Measurements from ENCODE around the gene LEO1. TPM values are rescaled to one million over a fixed set of nuclear protein-coding genes. Genes with fewer than 3 reads are reported as not detected.
A peak's percentile ranks its signal among the peaks of the same experiment; 100 is the strongest.

Gene LEO1
- total RNA-seq, 1 experiment from 2014 or later = 30.1 TPM

DNA sequence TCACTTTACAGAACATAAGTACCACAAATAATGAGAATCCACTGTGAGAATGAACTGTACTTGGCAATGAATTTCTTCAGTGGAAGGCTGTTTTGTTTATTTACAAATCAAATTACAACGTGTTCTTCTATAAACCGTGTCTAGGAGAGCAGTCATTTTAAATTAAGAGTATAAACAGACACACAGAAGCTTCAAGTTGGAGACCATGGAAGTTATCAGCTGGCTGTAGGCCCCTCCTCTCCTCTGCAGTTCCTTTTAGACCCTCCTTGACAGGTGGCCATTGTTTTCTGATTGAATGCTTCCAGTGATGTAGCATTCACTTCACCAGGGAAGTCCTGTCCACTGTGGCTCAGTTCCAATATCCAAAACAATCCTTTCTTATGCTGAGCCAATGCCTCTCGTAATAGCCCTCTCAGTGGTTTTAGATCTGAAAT, 40.1 kb upstream of the LEO1 start:
- H3K9me3 ChIP-seq (ENCODE audit: control insufficient read depth, insufficient read depth, low read depth, low read length) = no peaks in the 10 kb centered on the region
- intact Hi-C loops (cut with micrococcal nuclease; ENCODE audit: unreplicated experiment) (no loop called here), in situ Hi-C loops (cut with HindIII; ENCODE audit: low pct_unique_long_range_greater_than_20kb, low sequenced_read_pairs) (no loop called here)
- CTCF ChIA-PET = no interaction called here
- DNase-seq (ENCODE audit: low read depth, low spot score) = no peak
- ATAC-seq = peak; percentile 50; the same call in 1 of the 2 replicates
- TF ChIP-seq POLR2AphosphoS5 (IDR thresholded peaks at IDR 0.05; ENCODE audit: low read depth, low read length) = no peak
- no peak for TF ChIP-seq SIN3A (IDR thresholded peaks at IDR 0.05; ENCODE audit: borderline replicate concordance, insufficient read depth, low read depth, low read length)
- TF ChIP-seq TCF7L2 (IDR thresholded peaks at IDR 0.05; ENCODE audit: low read depth, low read length) = no peak
- TF ChIP-seq, protein P1, sequence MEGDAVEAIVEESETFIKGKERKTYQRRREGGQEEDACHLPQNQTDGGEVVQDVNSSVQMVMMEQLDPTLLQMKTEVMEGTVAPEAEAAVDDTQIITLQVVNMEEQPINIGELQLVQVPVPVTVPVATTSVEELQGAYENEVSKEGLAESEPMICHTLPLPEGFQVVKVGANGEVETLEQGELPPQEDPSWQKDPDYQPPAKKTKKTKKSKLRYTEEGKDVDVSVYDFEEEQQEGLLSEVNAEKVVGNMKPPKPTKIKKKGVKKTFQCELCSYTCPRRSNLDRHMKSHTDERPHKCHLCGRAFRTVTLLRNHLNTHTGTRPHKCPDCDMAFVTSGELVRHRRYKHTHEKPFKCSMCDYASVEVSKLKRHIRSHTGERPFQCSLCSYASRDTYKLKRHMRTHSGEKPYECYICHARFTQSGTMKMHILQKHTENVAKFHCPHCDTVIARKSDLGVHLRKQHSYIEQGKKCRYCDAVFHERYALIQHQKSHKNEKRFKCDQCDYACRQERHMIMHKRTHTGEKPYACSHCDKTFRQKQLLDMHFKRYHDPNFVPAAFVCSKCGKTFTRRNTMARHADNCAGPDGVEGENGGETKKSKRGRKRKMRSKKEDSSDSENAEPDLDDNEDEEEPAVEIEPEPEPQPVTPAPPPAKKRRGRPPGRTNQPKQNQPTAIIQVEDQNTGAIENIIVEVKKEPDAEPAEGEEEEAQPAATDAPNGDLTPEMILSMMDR (IDR thresholded peaks at IDR 0.05) = no peak
- TF ChIP-seq, protein P2, sequence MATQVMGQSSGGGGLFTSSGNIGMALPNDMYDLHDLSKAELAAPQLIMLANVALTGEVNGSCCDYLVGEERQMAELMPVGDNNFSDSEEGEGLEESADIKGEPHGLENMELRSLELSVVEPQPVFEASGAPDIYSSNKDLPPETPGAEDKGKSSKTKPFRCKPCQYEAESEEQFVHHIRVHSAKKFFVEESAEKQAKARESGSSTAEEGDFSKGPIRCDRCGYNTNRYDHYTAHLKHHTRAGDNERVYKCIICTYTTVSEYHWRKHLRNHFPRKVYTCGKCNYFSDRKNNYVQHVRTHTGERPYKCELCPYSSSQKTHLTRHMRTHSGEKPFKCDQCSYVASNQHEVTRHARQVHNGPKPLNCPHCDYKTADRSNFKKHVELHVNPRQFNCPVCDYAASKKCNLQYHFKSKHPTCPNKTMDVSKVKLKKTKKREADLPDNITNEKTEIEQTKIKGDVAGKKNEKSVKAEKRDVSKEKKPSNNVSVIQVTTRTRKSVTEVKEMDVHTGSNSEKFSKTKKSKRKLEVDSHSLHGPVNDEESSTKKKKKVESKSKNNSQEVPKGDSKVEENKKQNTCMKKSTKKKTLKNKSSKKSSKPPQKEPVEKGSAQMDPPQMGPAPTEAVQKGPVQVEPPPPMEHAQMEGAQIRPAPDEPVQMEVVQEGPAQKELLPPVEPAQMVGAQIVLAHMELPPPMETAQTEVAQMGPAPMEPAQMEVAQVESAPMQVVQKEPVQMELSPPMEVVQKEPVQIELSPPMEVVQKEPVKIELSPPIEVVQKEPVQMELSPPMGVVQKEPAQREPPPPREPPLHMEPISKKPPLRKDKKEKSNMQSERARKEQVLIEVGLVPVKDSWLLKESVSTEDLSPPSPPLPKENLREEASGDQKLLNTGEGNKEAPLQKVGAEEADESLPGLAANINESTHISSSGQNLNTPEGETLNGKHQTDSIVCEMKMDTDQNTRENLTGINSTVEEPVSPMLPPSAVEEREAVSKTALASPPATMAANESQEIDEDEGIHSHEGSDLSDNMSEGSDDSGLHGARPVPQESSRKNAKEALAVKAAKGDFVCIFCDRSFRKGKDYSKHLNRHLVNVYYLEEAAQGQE (IDR thresholded peaks at IDR 0.05; ENCODE audit: insufficient read depth in 1 of 2, low read depth in 2 of 2, low read length in 1 of 2) = no peak
- H3K36me3 ChIP-seq (ENCODE audit: control insufficient read depth, insufficient read depth, low read length) = no peaks in the 10 kb centered on the region
- BruUV-seq (replicated peaks) = no TSS peak
- no peak overlapping the region for H3K4me3 ChIP-seq (ENCODE audit: low read depth in 2 of 2, low read length in 2 of 2)
- POLR2A ChIA-PET = no interaction called here
- H3K27me3 ChIP-seq (ENCODE audit: control insufficient read depth, insufficient read depth, low read length) = no peaks in the 10 kb centered on the region
- H3K27ac ChIP-seq (ENCODE audit: low read length) = 0 out of 2 replicates have a peak overlapping the region, but pooled peaks have one; percentile 25
- peaks cover 12% of the 10 kb centered on the region for H3K4me1 ChIP-seq (ENCODE audit: control insufficient read depth, insufficient read depth, low read length)

DNA sequence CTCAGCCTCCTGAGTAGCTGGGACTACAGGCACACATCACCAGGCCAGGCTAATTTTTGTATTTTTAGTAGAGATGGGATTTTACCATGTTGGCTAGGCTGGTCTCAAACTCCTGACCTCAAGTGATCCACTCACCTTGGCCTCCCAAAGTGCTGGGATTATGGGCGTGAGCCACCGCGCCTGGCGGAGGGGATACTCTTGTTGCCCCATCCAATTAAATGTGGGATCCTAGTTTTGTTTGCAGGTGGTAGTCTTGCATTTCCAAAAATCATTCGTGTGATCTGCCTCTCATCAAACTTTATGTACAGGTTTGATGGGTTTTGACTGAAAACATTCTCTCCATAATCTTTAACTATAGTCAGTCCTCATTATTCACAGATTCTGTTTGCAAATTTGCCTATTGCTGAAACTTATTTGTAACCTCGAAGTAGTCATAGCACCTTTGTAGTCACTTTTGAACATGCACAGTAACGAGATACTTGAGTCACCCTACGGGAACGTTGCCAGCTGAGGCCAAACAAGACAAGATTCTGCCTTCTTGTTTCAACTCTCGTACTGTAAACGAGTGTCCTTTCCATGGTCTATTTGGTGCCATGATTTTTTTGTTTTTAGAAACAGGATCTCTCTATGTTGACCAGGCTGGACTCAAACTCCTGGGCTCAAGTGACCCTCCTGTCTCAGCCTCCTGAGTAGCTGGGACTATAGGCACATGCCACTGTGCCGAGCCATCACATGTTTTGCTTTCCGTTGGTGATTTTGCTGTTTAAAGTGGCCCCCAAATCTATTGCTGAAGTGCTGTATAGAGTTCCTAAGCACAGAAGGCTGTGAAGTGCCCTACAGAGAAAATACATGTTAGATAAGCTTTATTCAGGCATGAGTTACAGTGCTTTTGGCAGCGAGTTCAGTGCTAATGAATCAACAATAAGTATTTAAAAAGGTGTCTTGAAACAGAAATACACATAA, 39.3 kb upstream of the LEO1 start:
- Histone ChIP-seq H3K36me3 (ENCODE audit: control insufficient read depth, insufficient read depth, low read length) (no peaks in the 10 kb centered on the region), H3K27ac (ENCODE audit: low read length) (0 out of 2 replicates have a peak overlapping the region, but pooled peaks have one; percentile 25), H3K27me3 (ENCODE audit: control insufficient read depth, insufficient read depth, low read length) (no peaks in the 10 kb centered on the region), H3K4me3 (ENCODE audit: low read depth in 2 of 2, low read length in 2 of 2) (no peak overlapping the region), H3K9me3 (ENCODE audit: control insufficient read depth, insufficient read depth, low read depth, low read length) (no peaks in the 10 kb centered on the region), H3K4me1 (ENCODE audit: control insufficient read depth, insufficient read depth, low read length) (peaks cover 12% of the 10 kb centered on the region)
- in situ Hi-C loops (cut with HindIII; ENCODE audit: low pct_unique_long_range_greater_than_20kb, low sequenced_read_pairs) = no loop called here
- intact Hi-C loops (cut with micrococcal nuclease; ENCODE audit: unreplicated experiment) = no loop called here
- BruUV-seq (replicated peaks) = no TSS peak
- DNase-seq (ENCODE audit: low read depth, low spot score) = peak; percentile 89
- POLR2A ChIA-PET = no interaction called here
- peak; percentile 67 for ATAC-seq
- TF ChIP-seq POLR2AphosphoS5 (IDR thresholded peaks at IDR 0.05; ENCODE audit: low read depth, low read length) (no peak), TCF7L2 (IDR thresholded peaks at IDR 0.05; ENCODE audit: low read depth, low read length) (no peak), SIN3A (IDR thresholded peaks at IDR 0.05; ENCODE audit: borderline replicate concordance, insufficient read depth, low read depth, low read length) (no peak)
- TF ChIP-seq, protein P1 (IDR thresholded peaks at IDR 0.05) = no peak
- TF ChIP-seq, protein P2 (IDR thresholded peaks at IDR 0.05; ENCODE audit: insufficient read depth in 1 of 2, low read depth in 2 of 2, low read length in 1 of 2) = no peak
- CTCF ChIA-PET = no interaction called here
